ENCODE data around the gene LBHD2. TPM values are rescaled to one million over a fixed set of nuclear protein-coding genes. Genes with fewer than 3 reads are reported as not detected.

Gene LBHD2
- total RNA-seq, 6 donors from 2014 or later = not detected

DNA sequence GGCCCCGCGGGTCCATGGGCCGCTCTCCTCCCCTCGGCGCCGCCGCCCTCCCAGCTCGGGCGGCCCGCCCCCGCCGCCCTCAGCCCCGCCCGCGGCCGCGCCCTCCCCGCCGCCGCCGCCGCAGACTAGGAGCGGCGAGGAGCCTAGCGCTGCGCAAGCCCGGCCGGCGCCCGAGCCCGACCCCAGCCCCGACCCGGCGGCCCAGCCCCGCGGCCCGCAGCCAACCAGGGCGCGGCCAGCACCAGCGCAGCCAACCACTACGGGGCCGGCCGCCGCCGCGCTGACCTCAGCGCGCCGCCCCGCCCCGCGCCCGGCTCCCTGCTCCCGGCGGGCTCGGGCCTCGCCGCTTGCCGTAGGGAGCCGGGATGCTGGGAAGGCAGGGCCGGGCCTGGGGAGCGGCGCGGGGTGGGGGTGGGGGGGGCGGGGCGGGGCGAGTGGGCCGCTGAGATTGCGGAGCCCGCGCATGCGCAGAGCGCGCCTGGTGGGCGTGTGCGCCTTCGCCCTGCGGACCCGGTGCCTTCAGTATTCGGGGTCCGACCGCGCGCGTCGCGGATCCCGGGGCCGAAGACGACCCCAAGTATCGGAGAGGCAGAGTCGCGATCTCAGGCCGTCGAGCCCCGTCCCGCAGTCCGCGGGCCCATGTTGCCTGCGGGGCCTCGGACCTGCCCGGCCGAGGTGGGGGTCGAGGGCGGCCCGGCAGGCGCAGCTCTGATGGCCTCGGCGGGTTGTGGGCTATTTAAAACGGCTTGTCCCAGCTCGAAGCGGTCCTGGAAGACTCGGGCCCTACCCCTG, 26.4 kb upstream of the LBHD2 start, which contains the start of gene CDC42BPB:
Gene CDC42BPB (minus strand): TSS at position 178 of the 792 bp plus-strand sequence. CDS start 376 bp downstream, outside the sequence.
- no peaks in the 10 kb centered on the region for H3K9me3 ChIP-seq
- peak in 1 of 4 donors; percentile 62 for TF ChIP-seq POLR2A (IDR thresholded peaks at IDR 0.05)
- TF ChIP-seq POLR2AphosphoS5 (IDR thresholded peaks at IDR 0.05) = peak in 1 of 2 donors; percentile 14
- no peak for TF ChIP-seq EP300 (IDR thresholded peaks at IDR 0.05)
- TF ChIP-seq, protein P1, sequence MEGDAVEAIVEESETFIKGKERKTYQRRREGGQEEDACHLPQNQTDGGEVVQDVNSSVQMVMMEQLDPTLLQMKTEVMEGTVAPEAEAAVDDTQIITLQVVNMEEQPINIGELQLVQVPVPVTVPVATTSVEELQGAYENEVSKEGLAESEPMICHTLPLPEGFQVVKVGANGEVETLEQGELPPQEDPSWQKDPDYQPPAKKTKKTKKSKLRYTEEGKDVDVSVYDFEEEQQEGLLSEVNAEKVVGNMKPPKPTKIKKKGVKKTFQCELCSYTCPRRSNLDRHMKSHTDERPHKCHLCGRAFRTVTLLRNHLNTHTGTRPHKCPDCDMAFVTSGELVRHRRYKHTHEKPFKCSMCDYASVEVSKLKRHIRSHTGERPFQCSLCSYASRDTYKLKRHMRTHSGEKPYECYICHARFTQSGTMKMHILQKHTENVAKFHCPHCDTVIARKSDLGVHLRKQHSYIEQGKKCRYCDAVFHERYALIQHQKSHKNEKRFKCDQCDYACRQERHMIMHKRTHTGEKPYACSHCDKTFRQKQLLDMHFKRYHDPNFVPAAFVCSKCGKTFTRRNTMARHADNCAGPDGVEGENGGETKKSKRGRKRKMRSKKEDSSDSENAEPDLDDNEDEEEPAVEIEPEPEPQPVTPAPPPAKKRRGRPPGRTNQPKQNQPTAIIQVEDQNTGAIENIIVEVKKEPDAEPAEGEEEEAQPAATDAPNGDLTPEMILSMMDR (IDR thresholded peaks at IDR 0.05) = no peak
- peak; percentile 90 to 98 for DNase-seq
- H3K4me1 ChIP-seq = peaks cover 26 to 52% (median 27%) of the 10 kb centered on the region in 4 donors
- peak within 1 kb of the TSS; percentile 82 to 100 (median 96) for H3K4me3 ChIP-seq
- ATAC-seq (ENCODE audit: low FRiP score in 2 of 2) = peak; percentile 96
- no peaks in the 10 kb centered on the region for H3K36me3 ChIP-seq
- 0% methylated on average over 47 of the region's 113 CpGs; no CpG with 5 or more reads in 1 of the 2 donors for WGBS, 2 donors
- H3K27me3 ChIP-seq = peaks cover 0 to 7% (median 0%) of the 10 kb centered on the region in 4 donors
- peak within 1 kb of the TSS; percentile 93 to 96 (median 95) for H3K27ac ChIP-seq

DNA sequence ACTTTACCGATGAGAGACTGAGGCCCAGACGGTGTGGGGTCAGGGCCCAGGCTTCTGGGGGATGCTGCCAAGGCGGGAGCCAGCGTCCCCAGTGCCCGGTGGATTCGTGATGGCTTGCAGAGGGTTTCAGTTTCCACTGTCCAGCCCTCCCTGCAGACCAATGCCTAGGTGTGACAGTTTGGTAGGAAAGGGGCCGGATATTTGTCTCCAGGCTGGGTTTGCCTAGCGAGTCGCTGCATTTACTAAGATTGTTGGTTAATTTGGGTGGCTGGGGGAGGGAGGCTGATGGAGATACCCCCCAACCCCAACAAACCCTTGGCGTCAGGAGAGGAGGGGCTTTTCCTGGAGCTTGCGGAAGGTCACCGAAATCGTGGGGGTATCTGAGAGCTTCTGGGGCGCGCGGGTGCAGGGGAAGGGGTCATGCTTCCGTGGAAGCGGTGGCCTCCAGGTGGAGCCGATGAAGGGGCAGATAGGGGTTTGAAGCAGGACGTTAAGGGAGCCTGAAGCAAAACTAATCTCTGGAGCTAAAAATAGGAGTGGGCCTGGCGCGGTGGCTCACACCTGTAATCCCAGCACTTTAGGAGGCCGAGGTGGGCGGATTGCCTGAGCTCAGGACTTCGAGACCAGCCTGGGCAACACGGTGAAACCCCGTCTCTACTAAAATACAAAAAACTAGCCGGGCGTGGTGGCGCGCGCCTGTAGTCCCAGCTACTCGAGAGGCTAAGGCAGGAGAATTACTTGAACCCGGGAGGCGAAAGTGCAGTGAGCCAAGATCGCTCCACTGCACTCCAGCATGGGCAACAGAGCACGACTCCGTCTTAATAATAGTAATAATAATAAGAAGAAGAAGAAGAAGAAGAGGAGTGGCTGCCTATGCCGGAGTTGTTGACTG, 25.6 kb upstream of the LBHD2 start:
- DNase-seq (no peak), ATAC-seq (ENCODE audit: low FRiP score in 2 of 2) (peak; percentile 12 to 16)
- WGBS, 2 donors = 50 to 54% methylated on average over 29 to 38 of the region's 39 CpGs
- peaks cover 26 to 48% (median 27%) of the 10 kb centered on the region in 4 donors for H3K4me1 ChIP-seq
- H3K36me3 ChIP-seq = no peaks in the 10 kb centered on the region
- TF ChIP-seq POLR2A (IDR thresholded peaks at IDR 0.05) (no peak), POLR2AphosphoS5 (IDR thresholded peaks at IDR 0.05) (no peak), EP300 (IDR thresholded peaks at IDR 0.05) (no peak)
- TF ChIP-seq, protein P1 (IDR thresholded peaks at IDR 0.05) = no peak
- peak overlapping the region; percentile 82 to 100 (median 96) for H3K4me3 ChIP-seq
- H3K27ac ChIP-seq = peak overlapping the region; percentile 80 to 95 (median 86)
- peaks cover 0 to 7% (median 0%) of the 10 kb centered on the region in 4 donors for H3K27me3 ChIP-seq
- H3K9me3 ChIP-seq = no peaks in the 10 kb centered on the region

DNA sequence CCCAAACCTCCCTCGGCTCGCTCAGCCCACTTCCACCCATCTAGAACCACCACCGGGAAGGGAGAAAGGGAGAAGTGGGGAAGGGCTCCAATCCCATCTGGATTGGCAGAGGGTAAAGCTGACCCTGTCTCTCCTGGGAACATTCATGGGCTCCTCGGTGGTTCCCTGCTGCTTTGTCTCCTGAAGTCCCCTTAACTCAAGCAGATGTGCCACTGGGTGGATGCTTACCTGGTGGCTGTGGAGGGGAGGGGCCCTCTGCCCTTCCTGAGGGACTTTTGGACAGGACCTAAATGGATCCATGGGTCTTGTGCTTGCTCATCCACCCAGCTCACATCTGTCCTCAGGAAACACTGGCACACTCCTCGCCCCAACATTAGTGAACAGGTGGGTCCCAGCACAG, 24.5 kb upstream of the LBHD2 start:
- no peak for ATAC-seq (ENCODE audit: low FRiP score in 2 of 2)
- peaks cover 0 to 7% (median 0%) of the 10 kb centered on the region in 4 donors for H3K27me3 ChIP-seq
- 75 to 84% methylated on average over 5 of the region's 5 CpGs for WGBS, 2 donors

DNA sequence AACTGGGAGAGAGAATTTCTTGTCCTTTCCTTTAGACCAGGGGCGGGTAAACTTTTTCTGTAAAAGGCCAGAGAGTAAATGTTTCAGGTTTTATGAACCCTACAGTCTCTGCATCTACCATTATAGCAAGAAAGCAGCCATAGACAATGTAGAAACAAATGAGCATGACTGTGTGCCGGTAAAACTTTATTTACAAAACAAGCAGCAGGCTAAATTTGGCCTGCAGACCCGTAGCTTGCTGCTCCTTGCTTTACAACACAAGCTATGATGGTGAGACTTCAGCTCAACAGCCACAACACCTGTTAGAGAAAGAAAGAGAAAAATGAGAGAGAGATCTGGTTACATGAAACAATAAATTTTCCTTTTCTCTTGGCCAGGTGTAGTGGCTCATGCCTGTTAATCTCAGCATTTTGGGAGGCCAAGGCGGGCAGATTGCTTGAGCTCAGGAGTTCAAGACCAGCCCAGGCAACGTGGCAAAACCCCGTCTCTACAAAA, 22.5 kb upstream of the LBHD2 start:
- H3K4me1 ChIP-seq = peaks cover 18 to 34% (median 27%) of the 10 kb centered on the region in 4 donors
- H3K27ac ChIP-seq = no peak overlapping the region
- H3K27me3 ChIP-seq = peaks cover 0 to 5% (median 0%) of the 10 kb centered on the region in 4 donors
- H3K36me3 ChIP-seq = no peaks in the 10 kb centered on the region
- ATAC-seq (ENCODE audit: low FRiP score in 2 of 2) (no peak), DNase-seq (no peak)
- no peaks in the 10 kb centered on the region for H3K9me3 ChIP-seq
- WGBS, 2 donors = 79 to 88% methylated on average over 6 of the region's 6 CpGs
- TF ChIP-seq EP300 (IDR thresholded peaks at IDR 0.05) (no peak), POLR2AphosphoS5 (IDR thresholded peaks at IDR 0.05) (no peak), POLR2A (IDR thresholded peaks at IDR 0.05) (no peak)
- TF ChIP-seq, protein P1 (IDR thresholded peaks at IDR 0.05) = no peak
- H3K4me3 ChIP-seq = no peak overlapping the region

More for the DNA sequence above, 24.5 kb upstream of the LBHD2 start:
- no peak for DNase-seq
- peak overlapping the region in 1 of 4 donors; percentile 10 for H3K27ac ChIP-seq
- no peaks in the 10 kb centered on the region for H3K36me3 ChIP-seq
- H3K4me1 ChIP-seq = peaks cover 22 to 41% (median 28%) of the 10 kb centered on the region in 4 donors
- H3K9me3 ChIP-seq = no peaks in the 10 kb centered on the region
- H3K4me3 ChIP-seq = peak overlapping the region in 1 of 4 donors; percentile 96
- TF ChIP-seq, protein P1 (IDR thresholded peaks at IDR 0.05) = no peak
- TF ChIP-seq POLR2AphosphoS5 (IDR thresholded peaks at IDR 0.05) (no peak), EP300 (IDR thresholded peaks at IDR 0.05) (no peak), POLR2A (IDR thresholded peaks at IDR 0.05) (no peak)
